ES-I3 (cell line): ENCODE results near the gene NAIF1.
"Not testable (repeated sequence)": the region's sequence is repeated elsewhere in the genome, so short reads cannot be mapped to it uniquely, and the experiment has no call there.

Source experiments
- H3K36me3 ChIP-seq: 2 replicates; pipeline ENCODE4 v1.6.1; 2013; ENCODE audit warnings: mild to moderate bottlenecking, low read length, control low read depth, moderate library complexity; ENCODE audit not compliant: insufficient read depth
- H3K4me1 ChIP-seq: 2 replicates; pipeline ENCODE4 v1.6.1; 2013; ENCODE audit warnings: mild to moderate bottlenecking, control low read depth, low read length; ENCODE audit not compliant: insufficient read depth
- H3K9ac ChIP-seq: 2 replicates; pipeline ENCODE4 v1.6.1; 2013; ENCODE audit warnings: low read depth, mild to moderate bottlenecking, low read length, moderate library complexity
- H3K9me3 ChIP-seq: 2 replicates; pipeline ENCODE4 v1.6.1; 2013; ENCODE audit warnings: mild to moderate bottlenecking, low read length, moderate library complexity; ENCODE audit not compliant: control insufficient read depth, insufficient read depth

The NAIF1 gene

GRCh38 chr9:128024761-128025308, 42.3 kb downstream of the NAIF1 start:
- Histone ChIP-seq H3K4me1 (peaks cover 9% of the 10 kb centered on the region; the same call in 1 of the 2 replicates), H3K36me3 (no peaks in the 10 kb centered on the region), H3K9me3 (no peaks in the 10 kb centered on the region), H3K9ac (no peak overlapping the region)

GRCh38 chr9:128023671-128024070, 43.4 kb downstream of the NAIF1 start:
- not testable (repeated sequence) for H3K36me3 ChIP-seq, H3K9ac ChIP-seq, H3K9me3 ChIP-seq, H3K4me1 ChIP-seq

- Histone ChIP-seq H3K9ac (no peak overlapping the region), H3K36me3 (no peaks in the 10 kb centered on the region), H3K9me3 (no peaks in the 10 kb centered on the region), H3K4me1 (peaks cover 9% of the 10 kb centered on the region; the same call in 1 of the 2 replicates)
These were observed 44.2 kb downstream of the NAIF1 start for GRCh38 chr9:128022886-128023285.

- no peaks in the 10 kb centered on the region for H3K36me3 ChIP-seq
- no peaks in the 10 kb centered on the region; the same call in 1 of the 2 replicates for H3K4me1 ChIP-seq
- no peaks in the 10 kb centered on the region for H3K9me3 ChIP-seq
- no peak overlapping the region for H3K9ac ChIP-seq
These were observed 46.0 kb downstream of the NAIF1 start for GRCh38 chr9:128021098-128021497.

- H3K4me1 ChIP-seq: no peaks in the 10 kb centered on the region; the same call in 1 of the 2 replicates
- no peaks in the 10 kb centered on the region for H3K36me3 ChIP-seq
- H3K9ac ChIP-seq: no peak overlapping the region
- no peaks in the 10 kb centered on the region for H3K9me3 ChIP-seq
These were observed 46.4 kb downstream of the NAIF1 start for GRCh38 chr9:128020692-128021091.

GRCh38 chr9:128015696-128016095, 51.4 kb downstream of the NAIF1 start:
- Histone ChIP-seq H3K9ac (no peak overlapping the region), H3K9me3 (no peaks in the 10 kb centered on the region), H3K4me1 (peaks cover 8% of the 10 kb centered on the region; the same call in 1 of the 2 replicates), H3K36me3 (no peaks in the 10 kb centered on the region)
